HG02642 (cell line): ENCODE measurements around the gene KRTAP5-1.
"Not testable (repeated sequence)": the region's sequence is repeated elsewhere in the genome, so short reads cannot be mapped to it uniquely, and the experiment has no call there.

Experiments used
- ATAC-seq: cut with Tn5 transposase; IDR thresholded peaks from one replicate; pipeline ENCODE4 v1.9.1; 2021; ENCODE audit warnings: mild to moderate bottlenecking; ENCODE audit not compliant: unreplicated experiment, poor library complexity

Gene KRTAP5-1, protein sequence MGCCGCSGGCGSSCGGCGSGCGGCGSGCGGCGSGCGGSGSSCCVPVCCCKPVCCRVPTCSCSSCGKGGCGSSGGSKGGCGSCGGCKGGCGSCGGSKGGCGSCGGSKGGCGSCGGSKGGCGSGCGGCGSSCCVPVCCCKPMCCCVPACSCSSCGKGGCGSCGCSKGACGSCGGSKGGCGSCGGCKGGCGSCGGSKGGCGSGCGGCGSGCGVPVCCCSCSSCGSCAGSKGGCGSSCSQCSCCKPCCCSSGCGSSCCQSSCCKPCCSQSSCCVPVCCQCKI

DNA sequence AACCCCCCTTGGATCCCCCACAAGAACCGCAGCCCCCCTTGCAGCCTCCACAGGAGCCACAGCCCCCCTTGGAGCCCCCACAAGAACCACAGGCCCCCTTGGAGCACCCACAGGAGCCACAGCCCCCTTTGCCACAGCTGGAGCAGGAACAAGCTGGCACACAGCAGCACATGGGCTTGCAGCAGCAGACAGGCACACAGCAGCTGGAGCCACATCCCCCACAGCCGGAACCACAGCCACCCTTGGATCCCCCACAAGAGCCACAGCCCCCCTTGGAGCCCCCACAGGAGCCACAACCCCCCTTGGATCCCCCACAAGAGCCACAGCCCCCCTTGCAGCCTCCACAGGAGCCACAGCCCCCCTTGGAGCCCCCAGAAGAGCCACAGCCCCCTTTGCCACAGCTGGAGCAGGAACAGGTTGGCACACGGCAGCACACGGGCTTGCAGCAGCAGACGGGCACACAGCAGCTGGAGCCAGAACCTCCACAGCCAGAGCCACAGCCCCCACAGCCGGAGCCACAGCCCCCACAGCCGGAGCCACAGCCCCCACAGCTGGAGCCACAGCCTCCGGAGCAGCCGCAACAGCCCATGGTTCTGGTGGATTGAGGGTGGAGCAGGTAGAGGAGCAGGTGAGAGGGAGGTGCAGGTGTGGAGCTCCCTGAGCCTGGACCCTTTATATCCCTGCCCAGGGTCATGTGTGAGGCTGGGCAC is at the start of gene KRTAP5-1:
Gene KRTAP5-1 (minus strand): TSS at position 623 of the 710 bp plus-strand sequence. CDS start 34 bp downstream, at position 589.
- not testable (repeated sequence) for ATAC-seq

DNA sequence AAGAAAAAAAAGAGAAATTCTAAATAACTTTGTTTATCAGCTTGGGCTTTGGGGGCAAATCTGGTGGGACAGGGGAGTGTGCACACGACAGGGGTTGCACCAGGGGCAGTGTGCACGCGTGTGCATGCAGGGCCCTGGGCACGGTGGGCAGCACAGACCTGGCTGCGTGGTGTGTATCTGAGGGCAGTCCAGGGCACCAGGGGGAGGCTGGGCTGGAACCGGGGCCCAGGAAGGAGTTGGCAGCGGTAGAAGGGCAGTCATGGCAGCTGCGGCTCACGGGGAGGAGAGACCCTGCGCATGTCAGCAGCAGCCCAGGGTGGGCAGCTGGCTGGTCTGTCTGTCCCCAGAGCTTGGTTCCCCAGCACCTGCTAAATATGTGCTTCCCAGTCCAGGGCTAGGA is 48.8 kb upstream of the KRTAP5-1 start:
- no peak for ATAC-seq

- no peak for ATAC-seq
These were observed 47.1 kb upstream of the KRTAP5-1 start for GRCh38 chr11:1632053-1632714.

DNA sequence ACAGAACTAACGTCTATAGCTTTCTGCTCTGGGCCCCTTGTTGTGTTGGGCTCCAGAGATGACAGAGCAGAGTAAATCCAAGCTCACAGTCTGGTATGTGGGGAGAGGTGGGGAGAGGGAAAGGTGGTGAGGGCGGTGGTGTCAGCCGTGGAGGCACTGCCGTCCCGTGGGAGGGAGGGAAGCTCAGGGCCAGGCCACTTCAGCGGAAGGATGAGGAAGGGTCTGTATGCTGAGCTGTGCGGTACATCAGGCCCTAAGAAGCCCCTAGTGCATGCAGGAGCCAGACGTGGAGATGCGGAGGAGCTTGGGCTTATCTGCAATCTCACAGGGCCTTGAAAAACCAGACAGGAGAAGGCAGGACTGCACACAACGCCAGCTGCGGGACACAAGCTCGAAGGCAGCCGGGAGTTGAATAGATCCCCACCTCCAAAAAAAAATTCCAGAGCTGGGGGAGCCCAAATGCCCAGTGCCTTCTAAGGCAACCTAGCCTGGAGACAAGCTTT is 46.0 kb upstream of the KRTAP5-1 start:
- ATAC-seq = no peak

DNA sequence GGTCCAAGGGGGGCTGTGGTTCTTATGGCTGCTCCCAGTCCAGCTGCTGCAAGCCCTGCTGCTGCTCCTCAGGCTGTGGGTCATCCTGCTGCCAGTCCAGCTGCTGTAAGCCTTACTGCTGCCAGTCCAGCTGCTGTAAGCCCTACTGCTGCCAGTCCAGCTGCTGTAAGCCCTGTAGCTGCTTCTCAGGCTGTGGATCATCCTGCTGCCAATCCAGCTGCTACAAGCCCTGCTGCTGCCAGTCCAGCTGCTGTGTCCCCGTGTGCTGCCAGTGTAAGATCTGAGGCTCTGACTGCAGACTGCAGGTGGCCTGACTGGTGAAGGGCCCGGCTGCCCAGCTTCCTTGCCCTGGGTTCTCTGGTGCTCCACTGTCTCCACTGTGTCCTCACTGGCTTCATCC is 45.2 kb upstream of the KRTAP5-1 start:
- no peak for ATAC-seq

- ATAC-seq = no peak
These were observed 44.5 kb upstream of the KRTAP5-1 start, which contains the start of gene KRTAP5-5 for GRCh38 chr11:1629326-1630185. TSS of gene KRTAP5-5 (plus strand) at chr11:1629775. CDS start at chr11:1629841, 66 bp downstream.

DNA sequence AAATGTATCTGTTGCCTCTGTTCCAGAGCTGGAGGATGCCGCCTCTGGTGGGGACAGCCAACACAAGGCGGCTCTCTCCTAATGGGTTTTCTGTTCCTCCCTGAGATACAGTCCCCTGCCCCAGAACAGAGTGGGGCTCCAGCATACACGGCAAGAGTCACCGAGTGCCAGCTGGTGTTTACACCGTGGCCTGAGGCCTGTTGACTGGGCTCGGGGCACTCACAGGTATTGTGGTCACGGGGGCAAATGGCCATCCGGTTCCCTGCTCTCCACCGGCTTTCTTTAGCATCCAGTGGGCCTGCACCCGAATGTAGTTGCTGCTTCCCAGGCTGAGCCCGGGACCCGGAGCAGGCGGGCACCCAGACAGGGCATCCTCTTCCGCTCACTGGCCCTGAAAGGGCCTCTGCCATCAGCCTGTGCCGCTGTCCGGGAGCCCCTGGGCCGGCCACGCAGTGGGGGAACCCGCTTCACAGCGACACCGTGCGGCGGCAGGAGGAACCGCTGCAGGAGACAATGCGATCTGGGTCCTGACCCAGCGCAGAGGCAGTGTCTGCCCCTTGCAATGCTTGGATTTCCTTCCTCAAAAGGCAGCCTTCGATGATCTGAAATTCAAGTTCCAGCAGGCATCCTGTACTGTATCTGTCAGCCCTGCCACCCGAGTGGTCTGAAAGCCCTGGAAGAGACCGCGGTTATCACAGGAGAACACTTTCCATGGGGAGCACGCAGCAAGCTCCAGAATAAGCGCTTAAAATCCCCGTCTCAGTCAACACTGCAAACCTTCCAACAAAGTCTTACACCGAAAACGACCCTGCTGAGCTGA is 43.6 kb upstream of the KRTAP5-1 start:
- ATAC-seq = no peak

DNA sequence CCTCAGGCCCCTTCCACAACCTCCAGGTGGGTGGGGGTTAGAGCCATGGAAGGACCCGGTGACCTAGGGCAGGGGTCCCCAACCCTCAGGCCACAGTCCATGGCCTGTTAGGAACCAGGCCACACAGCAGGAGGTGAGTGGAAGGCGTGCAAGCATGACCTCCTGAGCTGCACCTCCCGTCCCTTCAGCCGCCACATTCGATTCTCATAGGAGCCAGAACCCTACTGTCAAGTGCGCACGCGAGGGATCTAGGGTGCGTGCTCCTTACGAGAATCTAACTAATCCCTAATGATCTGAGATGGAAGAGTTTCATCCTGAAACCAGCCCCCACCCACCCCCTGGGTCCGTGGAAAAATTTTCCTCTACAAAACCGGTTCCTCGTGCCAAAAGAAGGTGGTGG is 40.5 kb upstream of the KRTAP5-1 start:
- ATAC-seq = no peak

- ATAC-seq = no peak
These were observed 39.5 kb upstream of the KRTAP5-1 start for GRCh38 chr11:1624621-1625020.

GRCh38 chr11:1623716-1624115 is 38.6 kb upstream of the KRTAP5-1 start:
- no peak for ATAC-seq

- no peak for ATAC-seq
These were observed 37.0 kb upstream of the KRTAP5-1 start, which contains the start of gene KRTAP5-4 for GRCh38 chr11:1622086-1622485. TSS of gene KRTAP5-4 (minus strand) at chr11:1622138. CDS start at chr11:1622093, 45 bp downstream.

- no peak for ATAC-seq
These were observed 34.4 kb upstream of the KRTAP5-1 start for GRCh38 chr11:1619449-1619848.

GRCh38 chr11:1618231-1618630 is 33.1 kb upstream of the KRTAP5-1 start:
- ATAC-seq = no peak

DNA sequence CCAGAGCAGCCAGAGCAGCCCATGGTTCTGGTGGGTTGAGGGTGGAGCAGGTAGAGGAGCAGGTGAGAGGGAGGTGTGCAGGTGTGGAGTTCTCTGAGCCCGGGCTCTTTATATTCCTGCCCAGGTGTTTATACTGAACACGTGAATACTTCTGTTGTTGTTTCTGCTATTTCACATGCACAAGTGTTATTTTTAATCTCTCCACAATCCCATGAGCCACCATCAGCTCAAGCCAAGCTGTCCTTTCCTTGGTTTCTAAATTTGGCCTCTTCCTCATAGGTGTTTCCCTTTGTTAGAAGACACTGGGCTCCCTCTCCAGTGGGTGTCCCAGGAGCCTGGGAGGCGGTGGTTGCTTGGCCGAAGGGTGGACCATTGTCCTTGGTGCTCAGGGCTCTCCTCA is 23.3 kb upstream of the KRTAP5-1 start, which contains the start of gene KRTAP5-3:
Gene KRTAP5-3 (minus strand): TSS at position 101 of the 400 bp plus-strand sequence. CDS start 78 bp downstream, at position 23.
- ATAC-seq = no peak

GRCh38 chr11:1607901-1608300 is 22.8 kb upstream of the KRTAP5-1 start:
- ATAC-seq = not testable (repeated sequence)

DNA sequence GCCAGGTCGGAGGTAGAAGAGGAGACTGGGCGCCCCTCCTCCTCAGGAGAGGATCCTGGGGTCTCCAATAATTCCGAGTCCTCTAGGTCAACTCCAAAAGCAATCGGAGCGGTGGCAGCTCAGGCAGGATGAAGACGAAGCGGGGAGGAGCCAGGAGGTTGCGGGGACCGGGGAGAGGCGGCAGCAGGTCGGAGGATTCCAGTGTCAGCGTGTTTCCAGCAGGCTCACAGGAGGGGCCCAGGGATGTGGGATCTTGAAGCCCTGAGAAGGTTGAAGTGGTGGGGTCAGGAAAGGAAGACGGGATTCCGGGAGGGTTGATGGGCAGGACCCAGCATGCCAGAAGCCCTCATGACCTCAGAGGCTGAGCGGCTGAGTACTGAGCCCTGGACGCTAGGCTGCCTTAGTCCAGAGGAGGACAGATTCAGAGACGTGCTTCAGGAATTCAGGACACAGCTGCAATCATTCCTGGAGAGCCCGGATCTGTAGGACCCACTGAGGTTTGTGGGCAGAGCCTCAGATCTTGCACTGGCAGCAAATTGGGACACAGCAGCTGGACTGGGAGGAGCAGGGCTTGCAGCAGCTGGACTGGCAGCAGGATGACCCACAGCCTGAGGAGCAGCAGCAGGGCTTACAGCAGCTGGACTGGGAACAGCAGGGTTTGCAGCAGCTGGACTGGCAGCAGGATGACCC is 22.2 kb upstream of the KRTAP5-1 start:
- ATAC-seq = not testable (repeated sequence)

GRCh38 chr11:1605923-1606322 is 20.8 kb upstream of the KRTAP5-1 start:
- ATAC-seq = peak; percentile 78

- no peak for ATAC-seq
These were observed 19.6 kb upstream of the KRTAP5-1 start for GRCh38 chr11:1604711-1605110.
